ENCODE data around the gene SERBP1. TPM values are rescaled to one million over a fixed set of nuclear protein-coding genes. Genes with fewer than 3 reads are reported as not detected.

SERBP1 gene
- total RNA-seq, 1 experiment from 2014 or later: 230 TPM

GRCh38 chr1:67371681-67372080, 58.5 kb downstream of the SERBP1 start:
- no peaks in the 10 kb centered on the region for H3K27me3 ChIP-seq (ENCODE audit: control insufficient read depth, insufficient read depth, low read length)
- DNase-seq (ENCODE audit: low read depth, low spot score) (no peak), ATAC-seq (no peak)
- TF ChIP-seq SIN3A (IDR thresholded peaks at IDR 0.05; ENCODE audit: borderline replicate concordance, insufficient read depth, low read depth, low read length): no peak
- TF ChIP-seq CTCF (IDR thresholded peaks at IDR 0.05): no peak
- no peak for TF ChIP-seq REST (IDR thresholded peaks at IDR 0.05; ENCODE audit: insufficient read depth in 1 of 2, low read depth in 2 of 2, low read length in 1 of 2)
- no peak for TF ChIP-seq TCF7L2 (IDR thresholded peaks at IDR 0.05; ENCODE audit: low read depth, low read length)
- no peaks in the 10 kb centered on the region for H3K36me3 ChIP-seq (ENCODE audit: control insufficient read depth, insufficient read depth, low read length)
- no peaks in the 10 kb centered on the region for H3K9me3 ChIP-seq (ENCODE audit: control insufficient read depth, insufficient read depth, low read depth, low read length)
- BruUV-seq (replicated peaks): no TSS peak
- intact Hi-C loops (cut with micrococcal nuclease; ENCODE audit: unreplicated experiment): no loop called here
- CTCF ChIA-PET: no interaction called here
- POLR2A ChIA-PET: no interaction called here
- no peak overlapping the region for H3K4me3 ChIP-seq (ENCODE audit: low read depth in 2 of 2, low read length in 2 of 2)
- in situ Hi-C loops (cut with HindIII; ENCODE audit: low pct_unique_long_range_greater_than_20kb, low sequenced_read_pairs): no loop called here
- no peak overlapping the region for H3K27ac ChIP-seq (ENCODE audit: low read length)
- H3K4me1 ChIP-seq (ENCODE audit: control insufficient read depth, insufficient read depth, low read length): no peaks in the 10 kb centered on the region

- Histone ChIP-seq H3K27me3 (ENCODE audit: control insufficient read depth, insufficient read depth, low read length) (no peaks in the 10 kb centered on the region), H3K9me3 (ENCODE audit: control insufficient read depth, insufficient read depth, low read depth, low read length) (no peaks in the 10 kb centered on the region), H3K4me3 (ENCODE audit: low read depth in 2 of 2, low read length in 2 of 2) (no peak overlapping the region), H3K27ac (ENCODE audit: low read length) (no peak overlapping the region), H3K4me1 (ENCODE audit: control insufficient read depth, insufficient read depth, low read length) (no peaks in the 10 kb centered on the region), H3K36me3 (ENCODE audit: control insufficient read depth, insufficient read depth, low read length) (no peaks in the 10 kb centered on the region)
- no peak for DNase-seq (ENCODE audit: low read depth, low spot score)
- ChIA-PET POLR2A (no interaction called here), CTCF (no interaction called here)
- in situ Hi-C loops (cut with HindIII; ENCODE audit: low pct_unique_long_range_greater_than_20kb, low sequenced_read_pairs): no loop called here
- intact Hi-C loops (cut with micrococcal nuclease; ENCODE audit: unreplicated experiment): no loop called here
- no peak for ATAC-seq
- BruUV-seq (replicated peaks): no TSS peak
- TF ChIP-seq REST (IDR thresholded peaks at IDR 0.05; ENCODE audit: insufficient read depth in 1 of 2, low read depth in 2 of 2, low read length in 1 of 2) (no peak), TCF7L2 (IDR thresholded peaks at IDR 0.05; ENCODE audit: low read depth, low read length) (no peak), SIN3A (IDR thresholded peaks at IDR 0.05; ENCODE audit: borderline replicate concordance, insufficient read depth, low read depth, low read length) (no peak), CTCF (IDR thresholded peaks at IDR 0.05) (no peak), POLR2AphosphoS5 (IDR thresholded peaks at IDR 0.05; ENCODE audit: low read depth, low read length) (no peak)
Observed at GRCh38 chr1:67371043-67371442, 59.2 kb downstream of the SERBP1 start.

Measured in Panc1 (cell line).